HG02623 (cell line): ENCODE data around the gene TIGD1.
"Not testable (repeated sequence)": the region's sequence is repeated elsewhere in the genome, so short reads cannot be mapped to it uniquely, and the experiment has no call there.

Experiments
- ATAC-seq: cut with Tn5 transposase; IDR thresholded peaks from one replicate; pipeline ENCODE4 v1.9.1; 2021; ENCODE audit warnings: moderate library complexity; ENCODE audit not compliant: unreplicated experiment

The TIGD1 gene

GRCh38 chr2:232571026-232571474 lies 20.7 kb upstream of the TIGD1 start:
- ATAC-seq, result no peak

- not testable (repeated sequence) for ATAC-seq
These were observed 20.1 kb upstream of the TIGD1 start for GRCh38 chr2:232570481-232570880.

GRCh38 chr2:232569541-232569940 lies 19.2 kb upstream of the TIGD1 start:
- no peak for ATAC-seq

- ATAC-seq, result no peak
These were observed 17.8 kb upstream of the TIGD1 start for GRCh38 chr2:232568161-232568560.

GRCh38 chr2:232567721-232568120 lies 17.4 kb upstream of the TIGD1 start:
- no peak for ATAC-seq

GRCh38 chr2:232563580-232563979 lies 13.2 kb upstream of the TIGD1 start:
- ATAC-seq, result no peak

- no peak for ATAC-seq
These were observed 12.3 kb upstream of the TIGD1 start for GRCh38 chr2:232562515-232563151.

- ATAC-seq, result no peak
These were observed 6.1 kb upstream of the TIGD1 start for GRCh38 chr2:232556426-232556825.

GRCh38 chr2:232551776-232552175 lies 1.4 kb upstream of the TIGD1 start:
- no peak for ATAC-seq

GRCh38 chr2:232551250-232551638 lies 887 bp upstream of the TIGD1 start:
- ATAC-seq, result no peak

- no peak for ATAC-seq
These were observed 553 bp downstream of the TIGD1 start for GRCh38 chr2:232549655-232550353.

GRCh38 chr2:232547991-232548390 lies 2.4 kb downstream of the TIGD1 start:
- ATAC-seq, result no peak

- no peak for ATAC-seq
These were observed 4.6 kb downstream of the TIGD1 start for GRCh38 chr2:232545511-232546375.

GRCh38 chr2:232544674-232545073 lies 5.7 kb downstream of the TIGD1 start:
- no peak for ATAC-seq

GRCh38 chr2:232543928-232544631 lies 6.3 kb downstream of the TIGD1 start:
- no peak for ATAC-seq

GRCh38 chr2:232543491-232543890 lies 6.9 kb downstream of the TIGD1 start:
- no peak for ATAC-seq

- ATAC-seq, result no peak
These were observed 7.5 kb downstream of the TIGD1 start for GRCh38 chr2:232542715-232543467.

- no peak for ATAC-seq
These were observed 8.2 kb downstream of the TIGD1 start for GRCh38 chr2:232541961-232542714.

- no peak for ATAC-seq
These were observed 9.0 kb downstream of the TIGD1 start for GRCh38 chr2:232541195-232541960.
